ENCODE results near the gene LAS1L.

The LAS1L gene

GRCh38 chrX:65517923-65518322 lies 16.7 kb downstream of the LAS1L start:
- H3K27me3 ChIP-seq (ENCODE audit: low read depth, low read length) = no peaks in the 10 kb centered on the region
- H3K36me3 ChIP-seq (replicated peaks; ENCODE audit: low read depth, low read length) = peaks cover 31% of the 10 kb centered on the region
- no peak overlapping the region for H3K4me2 ChIP-seq (ENCODE audit: low read length)
- H3K4me3 ChIP-seq (ENCODE audit: low read length) = no peak overlapping the region
- no peak overlapping the region for H3K9ac ChIP-seq (ENCODE audit: low read length)
- H4K20me1 ChIP-seq (ENCODE audit: insufficient read depth, low read length) = no peaks in the 10 kb centered on the region
- no peak overlapping the region for H3K27ac ChIP-seq (ENCODE audit: low read length)
- TF ChIP-seq CTCF (IDR thresholded peaks at IDR 0.05; ENCODE audit: low read depth, low read length) (no peak), EZH2phosphoT487 (IDR thresholded peaks at IDR 0.05; ENCODE audit: low read depth) (no peak)
- no peaks in the 10 kb centered on the region for H3K4me1 ChIP-seq (ENCODE audit: low read length)
- H2AFZ ChIP-seq (ENCODE audit: low read depth, low read length) = no peak overlapping the region
- no peaks in the 10 kb centered on the region for H3K9me3 ChIP-seq (ENCODE audit: insufficient read depth, low read length)
- no peaks in the 10 kb centered on the region for H3K79me2 ChIP-seq (ENCODE audit: low read length)

GRCh38 chrX:65516756-65517155 lies 17.8 kb downstream of the LAS1L start:
- Histone ChIP-seq H4K20me1 (ENCODE audit: insufficient read depth, low read length) (no peaks in the 10 kb centered on the region), H3K27ac (ENCODE audit: low read length) (no peak overlapping the region), H3K27me3 (ENCODE audit: low read depth, low read length) (no peaks in the 10 kb centered on the region), H3K4me1 (ENCODE audit: low read length) (no peaks in the 10 kb centered on the region), H3K9ac (ENCODE audit: low read length) (no peak overlapping the region), H3K9me3 (ENCODE audit: insufficient read depth, low read length) (no peaks in the 10 kb centered on the region), H3K79me2 (ENCODE audit: low read length) (no peaks in the 10 kb centered on the region), H3K4me3 (ENCODE audit: low read length) (no peak overlapping the region), H3K36me3 (replicated peaks; ENCODE audit: low read depth, low read length) (peaks cover 27% of the 10 kb centered on the region), H3K4me2 (ENCODE audit: low read length) (no peak overlapping the region), H2AFZ (ENCODE audit: low read depth, low read length) (no peak overlapping the region)
- no peak for TF ChIP-seq EZH2phosphoT487 (IDR thresholded peaks at IDR 0.05; ENCODE audit: low read depth)
- no peak for TF ChIP-seq CTCF (IDR thresholded peaks at IDR 0.05; ENCODE audit: low read depth, low read length)

- no peak overlapping the region for H2AFZ ChIP-seq (ENCODE audit: low read depth, low read length)
- no peaks in the 10 kb centered on the region for H4K20me1 ChIP-seq (ENCODE audit: insufficient read depth, low read length)
- H3K4me1 ChIP-seq (ENCODE audit: low read length) = no peaks in the 10 kb centered on the region
- H3K4me2 ChIP-seq (ENCODE audit: low read length) = no peak overlapping the region
- H3K4me3 ChIP-seq (ENCODE audit: low read length) = no peak overlapping the region
- no peaks in the 10 kb centered on the region for H3K27me3 ChIP-seq (ENCODE audit: low read depth, low read length)
- TF ChIP-seq CTCF (IDR thresholded peaks at IDR 0.05; ENCODE audit: low read depth, low read length) (no peak), EZH2phosphoT487 (IDR thresholded peaks at IDR 0.05; ENCODE audit: low read depth) (no peak)
- H3K9me3 ChIP-seq (ENCODE audit: insufficient read depth, low read length) = no peaks in the 10 kb centered on the region
- no peak overlapping the region for H3K27ac ChIP-seq (ENCODE audit: low read length)
- H3K36me3 ChIP-seq (replicated peaks; ENCODE audit: low read depth, low read length) = peaks cover 14% of the 10 kb centered on the region
- no peak overlapping the region for H3K9ac ChIP-seq (ENCODE audit: low read length)
- no peaks in the 10 kb centered on the region for H3K79me2 ChIP-seq (ENCODE audit: low read length)
Measured at GRCh38 chrX:65513610-65514009, 21.0 kb downstream of the LAS1L start.

GRCh38 chrX:65509400-65509799 lies 25.2 kb downstream of the LAS1L start:
- no peak for TF ChIP-seq EZH2phosphoT487 (IDR thresholded peaks at IDR 0.05; ENCODE audit: low read depth)
- TF ChIP-seq CTCF (IDR thresholded peaks at IDR 0.05; ENCODE audit: low read depth, low read length) = no peak
- Histone ChIP-seq H3K4me1 (ENCODE audit: low read length) (no peaks in the 10 kb centered on the region), H2AFZ (ENCODE audit: low read depth, low read length) (no peak overlapping the region), H3K4me3 (ENCODE audit: low read length) (no peak overlapping the region), H3K36me3 (replicated peaks; ENCODE audit: low read depth, low read length) (peaks cover 6% of the 10 kb centered on the region), H3K4me2 (ENCODE audit: low read length) (no peak overlapping the region), H3K27me3 (ENCODE audit: low read depth, low read length) (no peaks in the 10 kb centered on the region), H3K9me3 (ENCODE audit: insufficient read depth, low read length) (no peaks in the 10 kb centered on the region), H4K20me1 (ENCODE audit: insufficient read depth, low read length) (no peaks in the 10 kb centered on the region), H3K79me2 (ENCODE audit: low read length) (no peaks in the 10 kb centered on the region), H3K9ac (ENCODE audit: low read length) (no peak overlapping the region), H3K27ac (ENCODE audit: low read length) (no peak overlapping the region)
